H1 (cell line): ENCODE measurements around the gene EMX2. TPM values are rescaled to one million over a fixed set of nuclear protein-coding genes. Genes with fewer than 3 reads are reported as not detected.

Source experiments
- CTCF ChIA-PET: fragments of 300-600 bp; sonication (Branson Sonifier 250); formaldehyde crosslinking; loops from one replicate; lab custom pipeline; 2021; ENCODE audit not compliant: partially characterized antibody; lab: Charles Lee
- POLR2A ChIA-PET: fragments of 300-600 bp; sonication (Branson Sonifier 250); formaldehyde crosslinking; loops from one replicate; lab custom pipeline; 2021; ENCODE audit warnings: inconsistent platforms; ENCODE audit not compliant: partially characterized antibody; lab: Charles Lee
- DNase-seq, 2 experiments: peaks; one replicate each; pipeline versions ENCODE4 v3.0.0 to v3.0.0-alpha.2; 2010 to 2022; ENCODE audit warnings: low spot score in 2 of 2, low read depth in 1 of 2, mixed read lengths in 1 of 2
- FAIRE-seq: peaks from 2 replicates; lab custom pipeline; 2011; peaks lifted over from hg19 to GRCh38; lab: Jason Lieb, UNC
- H2AFZ ChIP-seq: 2 replicates; pipeline ENCODE4 v1.8.1; 2012; ENCODE audit warnings: low read length, inconsistent platforms
- H2AK5ac ChIP-seq: 2 replicates; pipeline ENCODE4 v1.6.1; 2013; ENCODE audit warnings: low read depth, low read length
- H2BK120ac ChIP-seq: replicated peaks from 2 replicates; pipeline ENCODE3; 2013; ENCODE audit warnings: low read depth, low read length, inconsistent platforms
- H2BK12ac ChIP-seq: 2 replicates; pipeline ENCODE4 v1.6.1; 2013; ENCODE audit warnings: low read depth, low read length
- H2BK15ac ChIP-seq: 2 replicates; pipeline ENCODE4 v1.6.1; 2013; ENCODE audit warnings: low read length
- H2BK20ac ChIP-seq: 2 replicates; pipeline ENCODE4 v1.6.1; 2013; ENCODE audit warnings: low read length
- H2BK5ac ChIP-seq: 2 replicates; pipeline ENCODE4 v1.6.1; 2013; ENCODE audit warnings: low read depth, low read length
- H3K14ac ChIP-seq: 2 replicates; pipeline ENCODE4 v1.6.1; 2013; ENCODE audit warnings: inconsistent platforms; ENCODE audit not compliant: insufficient read length
- H3K18ac ChIP-seq: 2 replicates; pipeline ENCODE4 v1.6.1; 2013; ENCODE audit warnings: low read length; ENCODE audit errors: extremely low read depth
- H3K23ac ChIP-seq: 2 replicates; pipeline ENCODE4 v1.6.1; 2013; ENCODE audit warnings: inconsistent platforms; ENCODE audit not compliant: insufficient read length
- H3K23me2 ChIP-seq: 2 replicates; pipeline ENCODE4 v1.6.1; 2013; ENCODE audit warnings: low read depth, low read length
- H3K27ac ChIP-seq: 2 replicates; pipeline ENCODE4 v1.6.1; 2011; ENCODE audit warnings: low read depth, low read length, inconsistent platforms
- H3K27me3 ChIP-seq, 4 experiments: replicated peaks in 1 of 4; 1 replicate in 1 of 4; 2 replicates in 3 of 4; pipeline versions ENCODE4 v1.6.1 to v1.8.1; 2011 to 2013; ENCODE audit warnings: low read length in 3 of 4, mild to moderate bottlenecking in 3 of 4, inconsistent platforms in 2 of 4, mixed read lengths in 2 of 4, moderate library complexity in 1 of 4; ENCODE audit not compliant: control insufficient read depth in 3 of 4, insufficient read depth in 3 of 4; ENCODE audit errors: extremely low read depth in 1 of 4
- H3K36me3 ChIP-seq, 4 experiments: 2 replicates each; pipeline versions ENCODE4 v1.6.1 to v1.8.1; 2011 to 2013; ENCODE audit warnings: mild to moderate bottlenecking in 4 of 4, low read length in 3 of 4, moderate library complexity in 2 of 4, control low read depth in 1 of 4, inconsistent platforms in 1 of 4; ENCODE audit not compliant: insufficient read depth in 4 of 4, control insufficient read depth in 2 of 4
- H3K4ac ChIP-seq: replicated peaks from 2 replicates; pipeline ENCODE3; 2013; ENCODE audit warnings: low read length, low read depth, mixed read lengths, inconsistent platforms; ENCODE audit not compliant: insufficient read length
- H3K4me1 ChIP-seq, 4 experiments: replicated peaks in 1 of 4; 1 replicate in 1 of 4; 2 replicates in 3 of 4; pipeline versions ENCODE4 v1.6.1 to v1.8.1; 2011 to 2013; ENCODE audit warnings: low read length in 3 of 4, inconsistent platforms in 2 of 4, mixed read lengths in 1 of 4; ENCODE audit not compliant: insufficient read depth in 4 of 4, control insufficient read depth in 3 of 4
- H3K4me2 ChIP-seq, 2 experiments: 2 replicates each; pipeline versions ENCODE4 v1.6.1 to v1.8.1; 2011 to 2013; ENCODE audit warnings: low read depth in 2 of 2, low read length in 2 of 2, control low read depth in 1 of 2, inconsistent platforms in 1 of 2, mild to moderate bottlenecking in 1 of 2; ENCODE audit not compliant: insufficient read depth in 1 of 2
- H3K4me3 ChIP-seq, 4 experiments: fragments of 200-600, 300-600 bp in 1 of 4; sonication (generic), shearing (Covaris generic), sonication (Bioruptor Twin) in 1 of 4; 2 replicates each; pipeline versions ENCODE4 v1.5.1 to v1.8.1; 2011 to 2016; ENCODE audit warnings: low read length in 4 of 4, low read depth in 3 of 4, control low read depth in 2 of 4, inconsistent platforms in 2 of 4, mild to moderate bottlenecking in 2 of 4, mixed read lengths in 1 of 4, moderate library complexity in 1 of 4; ENCODE audit not compliant: insufficient read depth in 2 of 4; ENCODE audit errors: extremely low read depth in 1 of 4
- H3K56ac ChIP-seq: replicated peaks from 2 replicates; pipeline ENCODE3; 2013; ENCODE audit warnings: low read depth, mild to moderate bottlenecking, mixed read lengths, low read length, inconsistent platforms; ENCODE audit not compliant: insufficient read length
- H3K79me1 ChIP-seq: 2 replicates; pipeline ENCODE4 v1.6.1; 2013; ENCODE audit warnings: low read depth, low read length, control low read depth
- H3K79me2 ChIP-seq, 2 experiments: 2 replicates each; pipeline versions ENCODE4 v1.6.1 to v1.8.1; 2012 to 2013; ENCODE audit warnings: low read length in 2 of 2, mild to moderate bottlenecking in 2 of 2, inconsistent platforms in 1 of 2; ENCODE audit not compliant: insufficient read depth in 2 of 2, control insufficient read depth in 1 of 2
- H3K9ac ChIP-seq, 4 experiments: replicated peaks in 1 of 4; 1 replicate in 1 of 4; 2 replicates in 3 of 4; pipeline versions ENCODE4 v1.6.1 to v1.8.1; 2011 to 2013; ENCODE audit warnings: low read depth in 3 of 4, low read length in 3 of 4, control low read depth in 2 of 4, mild to moderate bottlenecking in 2 of 4, moderate library complexity in 2 of 4, inconsistent platforms in 1 of 4; ENCODE audit errors: extremely low read depth in 1 of 4
- H3K9me3 ChIP-seq, 2 experiments: 2 replicates each; pipeline versions ENCODE4 v1.6.1 to v1.8.1; 2012 to 2013; ENCODE audit warnings: mild to moderate bottlenecking in 2 of 2, moderate library complexity in 2 of 2, control low read depth in 1 of 2, inconsistent platforms in 1 of 2, low read depth in 1 of 2, low read length in 1 of 2, mixed read lengths in 1 of 2; ENCODE audit not compliant: insufficient read depth in 2 of 2
- H4K20me1 ChIP-seq, 2 experiments: replicated peaks in 1 of 2; 2 replicates each; pipeline versions ENCODE3 to v1.8.1; 2011 to 2013; ENCODE audit warnings: inconsistent platforms in 2 of 2, low read length in 2 of 2, mild to moderate bottlenecking in 1 of 2; ENCODE audit not compliant: insufficient read depth in 2 of 2, control insufficient read depth in 1 of 2
- H4K5ac ChIP-seq: 2 replicates; pipeline ENCODE4 v1.6.1; 2013; ENCODE audit warnings: low read length, low read depth, mixed read lengths, inconsistent platforms; ENCODE audit not compliant: insufficient read length
- H4K8ac ChIP-seq: 2 replicates; pipeline ENCODE4 v1.8.0; 2013; ENCODE audit warnings: mild to moderate bottlenecking, moderate library complexity, low read length, inconsistent platforms; ENCODE audit not compliant: insufficient read depth; ENCODE audit errors: extremely low read depth
- H4K91ac ChIP-seq: replicated peaks from 2 replicates; pipeline ENCODE3; 2013; ENCODE audit warnings: low read length, mixed read lengths, inconsistent platforms; ENCODE audit not compliant: insufficient read length
- EP300 ChIP-seq, 2 experiments: IDR thresholded peaks; 1 replicate in 1 of 2; 2 replicates in 1 of 2; pipeline ENCODE4 v1.6.1; 2011 to 2012; ENCODE audit warnings: low read depth in 2 of 2, low read length in 2 of 2, mild to moderate bottlenecking in 2 of 2, borderline replicate concordance in 1 of 2, inconsistent platforms in 1 of 2, moderate library complexity in 1 of 2
- RFX5 ChIP-seq: IDR thresholded peaks from 2 replicates; pipeline ENCODE4 v1.6.1; 2011; ENCODE audit warnings: low read depth, low read length, improper control_type of control experiment, borderline replicate concordance
- SRF ChIP-seq: IDR thresholded peaks from 2 replicates; pipeline ENCODE4 v1.6.1; 2011; ENCODE audit warnings: mild to moderate bottlenecking, low read depth, low read length, moderate library complexity
- TCF12 ChIP-seq: IDR thresholded peaks from 2 replicates; pipeline ENCODE4 v1.6.1; 2011; ENCODE audit warnings: low read depth, mild to moderate bottlenecking, low read length
- WGBS, 2 experiments: shearing (Covaris generic) in 1 of 2; methylation state at CpG; one replicate each; pipeline versions ENCODE4 v1.1.6 to v1.1.7; 2013 to 2015; ENCODE audit warnings: low lambda C conversion rate in 2 of 2, mixed read lengths in 2 of 2, inconsistent platforms in 1 of 2, low coverage in 1 of 2, missing lambda C conversion rate in 1 of 2; ENCODE audit not compliant: insufficient replicate concordance in 2 of 2, insufficient coverage in 1 of 2, insufficient read length in 1 of 2; ENCODE audit errors: extremely low coverage in 1 of 2, missing lambda C conversion rate in 1 of 2; 5-methylcytosine and 5-hydroxymethylcytosine counted together
- polyA plus RNA-seq, 7 experiments: library from polyadenylated mRNA; depleted of rRNA in 3 of 7; stranded (reverse) in 5 of 7; unstranded in 2 of 7; fragments of >200 nt in 5 of 7; fragments of 200-250 nt in 2 of 7; gene quantifications; 1 replicate in 5 of 7; 2 replicates in 1 of 7; 4 replicates in 1 of 7; pipeline versions ENCODE4 v1.2.1 to v1.2.3, GENCODE V29; 2011 to 2013; ENCODE audit warnings: missing spikeins in 2 of 7, mixed read lengths in 2 of 7
- total RNA-seq: library from RNA; stranded (reverse); fragmentation: NEBNext Ultra II Directional; extraction: Animal tissue kit (Norgen Biotek cat#: 25700); gene quantifications from 2 replicates; pipeline ENCODE4 v1.2.1, GENCODE V29; 2021

The EMX2 gene
- total and polyA plus RNA-seq, 2 of the 8 experiments (the other 6 are each of a cell fraction or from before 2014, with no cell fraction given), result not detected

GRCh38 chr10:117511601-117512390 is 30.8 kb upstream of the EMX2 start:
- Histone ChIP-seq H3K9ac (no peak overlapping the region), H2BK120ac (no peak overlapping the region), H3K9me3 (no peaks in the 10 kb centered on the region), H2BK15ac (no peak overlapping the region), H3K36me3 (no peaks in the 10 kb centered on the region), H2BK12ac (no peak overlapping the region), H3K79me2 (no peaks in the 10 kb centered on the region), H2AK5ac (no peak overlapping the region), H3K27ac (no peak overlapping the region), H3K4me3 (no peak overlapping the region), H3K14ac (no peak overlapping the region), H2AFZ (no peak overlapping the region), H4K91ac (no peak overlapping the region), H3K4me1 (no peaks in the 10 kb centered on the region), H3K4me2 (no peak overlapping the region), H3K27me3 (no peaks in the 10 kb centered on the region), H3K23me2 (no peaks in the 10 kb centered on the region), H3K56ac (no peak overlapping the region), H3K79me1 (no peaks in the 10 kb centered on the region), H3K18ac (no peak overlapping the region), H4K20me1 (no peaks in the 10 kb centered on the region), H4K5ac (no peak overlapping the region), H3K4ac (no peak overlapping the region), H3K23ac (no peak overlapping the region), H4K8ac (no peak overlapping the region), H2BK20ac (no peak overlapping the region), H2BK5ac (no peak overlapping the region)
- FAIRE-seq (no peak), DNase-seq (peak in 1 of 2 experiments; percentile 38)
- POLR2A ChIA-PET, result no interaction called here
- 86% methylated on average over 16 of the region's 17 CpGs; no CpG with 5 or more reads in 1 of the 2 experiments for WGBS, 2 experiments
- CTCF ChIA-PET, result interaction anchor here (1.3 to 2.3 kb wide), 5 partner anchors 13 to 295 kb away, joined by 3 to 9 read pairs (median 5); no protein-coding TSS in a partner anchor
- TF ChIP-seq SRF, result no peak
- TF ChIP-seq TCF12, result no peak
- no peak for TF ChIP-seq RFX5
- no peak for TF ChIP-seq EP300 (IDR thresholded peaks at IDR 0.05; ENCODE audit: borderline replicate concordance in 1 of 2, low read depth in 2 of 2, low read length in 2 of 2)
